Measurements from ENCODE around the gene CACNA2D3. TPM values are rescaled to one million over a fixed set of nuclear protein-coding genes. Genes with fewer than 3 reads are reported as not detected.

Gene CACNA2D3
- total RNA-seq, 2 donors from 2014 or later: 0.97 TPM; not detected in 1

DNA sequence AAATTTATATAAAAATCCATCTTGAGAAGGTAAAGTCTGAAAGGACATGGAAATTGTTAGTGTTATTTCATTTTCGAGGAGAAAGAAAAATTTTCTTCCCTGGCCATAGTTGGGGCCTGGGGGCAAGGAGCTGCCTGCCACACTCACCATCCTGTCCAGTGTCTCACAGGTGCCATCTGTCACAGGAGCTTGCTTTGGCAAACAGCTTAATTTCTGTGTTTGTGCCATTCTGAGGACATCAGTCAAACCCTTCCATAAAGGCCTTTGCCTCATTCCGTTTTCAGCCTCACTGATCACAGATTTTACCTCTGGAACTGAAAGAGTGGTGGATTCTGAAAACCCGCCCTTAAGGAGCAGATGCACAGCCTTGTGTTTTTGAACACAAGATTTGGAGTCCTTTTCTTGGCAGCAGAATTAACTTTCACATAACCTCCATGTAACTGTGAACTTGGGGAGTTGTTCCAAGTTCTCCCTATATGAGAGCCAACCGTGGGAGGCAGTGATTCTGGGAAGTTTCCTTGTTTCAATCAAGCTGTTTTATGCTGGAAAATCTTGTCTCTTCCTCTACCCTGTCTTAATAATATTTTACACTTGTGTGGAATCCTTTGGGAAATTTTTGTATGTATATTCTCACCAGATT is 254.7 kb downstream of the CACNA2D3 start:
- H3K27ac Mint-ChIP-seq: no peak overlapping the region
- H3K4me3 Mint-ChIP-seq: no peak overlapping the region
- 90 to 100% methylated on average over 1 to 4 of the region's 4 CpGs for WGBS, 2 experiments (ENCODE audit: insufficient coverage in 1 of 2, insufficient read length in 1 of 2)

DNA sequence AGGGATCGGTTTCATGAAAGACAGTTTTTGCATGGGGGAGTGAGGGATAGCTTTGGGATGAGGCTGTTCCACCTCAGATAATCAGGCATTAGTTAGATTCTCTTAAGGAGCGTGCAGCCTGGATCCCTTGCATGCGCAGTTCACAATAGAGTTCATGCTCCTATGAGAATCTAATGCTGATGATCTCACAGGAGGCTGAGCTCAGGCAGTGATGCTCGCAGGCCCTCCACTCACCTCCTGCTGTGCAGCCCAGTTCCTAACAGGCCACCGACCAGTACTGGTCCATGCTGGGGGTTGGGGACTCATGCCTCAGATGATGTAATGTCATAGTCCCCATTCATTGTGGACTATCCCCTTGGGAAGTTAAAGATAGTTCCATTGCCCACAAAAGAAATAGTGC is 255.8 kb downstream of the CACNA2D3 start:
- 93 to 94% methylated on average over 4 to 5 of the region's 5 CpGs for WGBS, 2 experiments (ENCODE audit: insufficient coverage in 1 of 2, insufficient read length in 1 of 2)
- no peaks in the 10 kb centered on the region for H3K36me3 ChIP-seq (ENCODE audit: control insufficient read depth, insufficient read depth, low read length)

More for the DNA sequence above, 254.7 kb downstream of the CACNA2D3 start:
- TF ChIP-seq, protein P1, sequence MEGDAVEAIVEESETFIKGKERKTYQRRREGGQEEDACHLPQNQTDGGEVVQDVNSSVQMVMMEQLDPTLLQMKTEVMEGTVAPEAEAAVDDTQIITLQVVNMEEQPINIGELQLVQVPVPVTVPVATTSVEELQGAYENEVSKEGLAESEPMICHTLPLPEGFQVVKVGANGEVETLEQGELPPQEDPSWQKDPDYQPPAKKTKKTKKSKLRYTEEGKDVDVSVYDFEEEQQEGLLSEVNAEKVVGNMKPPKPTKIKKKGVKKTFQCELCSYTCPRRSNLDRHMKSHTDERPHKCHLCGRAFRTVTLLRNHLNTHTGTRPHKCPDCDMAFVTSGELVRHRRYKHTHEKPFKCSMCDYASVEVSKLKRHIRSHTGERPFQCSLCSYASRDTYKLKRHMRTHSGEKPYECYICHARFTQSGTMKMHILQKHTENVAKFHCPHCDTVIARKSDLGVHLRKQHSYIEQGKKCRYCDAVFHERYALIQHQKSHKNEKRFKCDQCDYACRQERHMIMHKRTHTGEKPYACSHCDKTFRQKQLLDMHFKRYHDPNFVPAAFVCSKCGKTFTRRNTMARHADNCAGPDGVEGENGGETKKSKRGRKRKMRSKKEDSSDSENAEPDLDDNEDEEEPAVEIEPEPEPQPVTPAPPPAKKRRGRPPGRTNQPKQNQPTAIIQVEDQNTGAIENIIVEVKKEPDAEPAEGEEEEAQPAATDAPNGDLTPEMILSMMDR (conservative IDR thresholded peaks at IDR 0.05): no peak
- no peak overlapping the region for H3K4me3 ChIP-seq (ENCODE audit: low read length)
- no peak overlapping the region for H3K9ac ChIP-seq (ENCODE audit: extremely low read depth, low read length, poor library complexity, severe bottlenecking)
- no peak overlapping the region for H3K27ac ChIP-seq (ENCODE audit: low read depth, low read length)
- no peaks in the 10 kb centered on the region for H3K9me3 ChIP-seq (ENCODE audit: control insufficient read depth, low read length)
- Mint-ChIP-seq H3K9me3 (no peaks in the 10 kb centered on the region), H3K27me3 (ENCODE audit: insufficient read depth) (peaks cover 60% of the 10 kb centered on the region), H3K4me1 (peaks cover 21% of the 10 kb centered on the region), H3K36me3 (ENCODE audit: low read depth) (no peaks in the 10 kb centered on the region)
- peaks cover 49% of the 10 kb centered on the region for H3K27me3 ChIP-seq (ENCODE audit: control insufficient read depth, insufficient read depth, low read length, poor library complexity, severe bottlenecking)
- H3K36me3 ChIP-seq (ENCODE audit: control insufficient read depth, insufficient read depth, low read length): no peaks in the 10 kb centered on the region
- DNase-seq: no peak
- peaks cover 6% of the 10 kb centered on the region for H3K4me1 ChIP-seq (ENCODE audit: control insufficient read depth, insufficient read depth, low read length)

DNA sequence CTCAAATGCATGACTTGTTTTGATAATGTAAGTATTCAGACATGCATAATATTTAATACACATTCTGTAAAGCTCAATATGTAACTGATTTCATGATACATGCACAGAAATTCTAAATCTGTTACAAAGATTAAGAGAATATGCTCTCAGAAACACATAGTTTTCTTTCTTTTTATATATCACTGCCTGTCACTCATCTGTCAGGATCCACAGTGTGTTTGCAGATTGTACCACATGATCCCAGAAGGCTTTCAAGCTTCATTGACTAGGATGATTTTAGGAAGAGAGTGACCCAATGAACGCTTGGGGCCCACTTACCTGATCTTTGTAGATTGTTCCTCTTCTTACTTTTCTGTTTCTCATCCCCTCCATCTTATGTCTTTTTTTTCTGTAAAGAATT is 261.9 kb downstream of the CACNA2D3 start:
- no peak overlapping the region for H3K27ac Mint-ChIP-seq
- no peaks in the 10 kb centered on the region for H3K36me3 ChIP-seq (ENCODE audit: control insufficient read depth, insufficient read depth, low read length)
- no peak overlapping the region for H3K27ac ChIP-seq (ENCODE audit: low read depth, low read length)
- H3K27me3 Mint-ChIP-seq (ENCODE audit: insufficient read depth): peaks cover 31% of the 10 kb centered on the region
- no peaks in the 10 kb centered on the region for H3K9me3 ChIP-seq (ENCODE audit: control insufficient read depth, low read length)
- H3K36me3 Mint-ChIP-seq (ENCODE audit: low read depth): no peaks in the 10 kb centered on the region
- peaks cover 7% of the 10 kb centered on the region for H3K4me1 Mint-ChIP-seq
- DNase-seq: no peak
- peaks cover 22% of the 10 kb centered on the region for H3K27me3 ChIP-seq (ENCODE audit: control insufficient read depth, insufficient read depth, low read length, poor library complexity, severe bottlenecking)
- WGBS, 2 experiments (ENCODE audit: insufficient coverage in 1 of 2, insufficient read length in 1 of 2): 100% methylated on average over 1 of the region's 1 CpG; no CpG with 5 or more reads in 1 of the 2 experiments
- no peaks in the 10 kb centered on the region for H3K9me3 Mint-ChIP-seq
- TF ChIP-seq, protein P1 (conservative IDR thresholded peaks at IDR 0.05): no peak
- H3K9ac ChIP-seq (ENCODE audit: extremely low read depth, low read length, poor library complexity, severe bottlenecking): no peak overlapping the region
- no peak overlapping the region for H3K4me3 Mint-ChIP-seq
- peaks cover 2% of the 10 kb centered on the region for H3K4me1 ChIP-seq (ENCODE audit: control insufficient read depth, insufficient read depth, low read length)
- no peak overlapping the region for H3K4me3 ChIP-seq (ENCODE audit: low read length)

More for the DNA sequence above, 255.8 kb downstream of the CACNA2D3 start:
- H3K36me3 Mint-ChIP-seq (ENCODE audit: low read depth): no peaks in the 10 kb centered on the region
- no peak overlapping the region for H3K27ac Mint-ChIP-seq
- peaks cover 57% of the 10 kb centered on the region for H3K27me3 Mint-ChIP-seq (ENCODE audit: insufficient read depth)
- Histone ChIP-seq H3K4me3 (ENCODE audit: low read length) (no peak overlapping the region), H3K9ac (ENCODE audit: extremely low read depth, low read length, poor library complexity, severe bottlenecking) (no peak overlapping the region), H3K27me3 (ENCODE audit: control insufficient read depth, insufficient read depth, low read length, poor library complexity, severe bottlenecking) (peaks cover 49% of the 10 kb centered on the region), H3K27ac (ENCODE audit: low read depth, low read length) (no peak overlapping the region), H3K9me3 (ENCODE audit: control insufficient read depth, low read length) (no peaks in the 10 kb centered on the region), H3K4me1 (ENCODE audit: control insufficient read depth, insufficient read depth, low read length) (peaks cover 6% of the 10 kb centered on the region)
- no peak overlapping the region for H3K4me3 Mint-ChIP-seq
- H3K9me3 Mint-ChIP-seq: no peaks in the 10 kb centered on the region
- DNase-seq: no peak
- peaks cover 21% of the 10 kb centered on the region for H3K4me1 Mint-ChIP-seq
- TF ChIP-seq, protein P1 (conservative IDR thresholded peaks at IDR 0.05): no peak

All from endodermal cell (in vitro differentiated cells).